KMS-11 (cell line): ENCODE data around the gene HIRIP3.

Source experiments
- H2AFZ ChIP-seq: fragments of 200-600 bp; sonication (generic); 2 replicates; pipeline ENCODE4 v1.6.1; 2016; ENCODE audit warnings: antibody characterized with exemption, mixed run types, low read depth
- H3K27ac ChIP-seq: fragments of 200-600 bp; sonication (generic); 2 replicates; pipeline ENCODE4 v1.6.1; 2016; ENCODE audit warnings: mild to moderate bottlenecking, mixed run types
- H3K27me3 ChIP-seq: fragments of 200-600 bp; sonication (generic); 2 replicates; pipeline ENCODE4 v1.6.1; 2017; ENCODE audit warnings: mild to moderate bottlenecking, low read depth, mixed run types, moderate library complexity; ENCODE audit not compliant: insufficient read depth
- H3K36me3 ChIP-seq: fragments of 200-600 bp; sonication (generic); 2 replicates; pipeline ENCODE4 v1.6.1; 2017; ENCODE audit warnings: mild to moderate bottlenecking, mixed run types; ENCODE audit not compliant: insufficient read depth
- H3K4me1 ChIP-seq: fragments of 200-600 bp; sonication (generic); 2 replicates; pipeline ENCODE4 v1.6.1; 2016; ENCODE audit warnings: mild to moderate bottlenecking, low read depth, mixed run types; ENCODE audit not compliant: poor library complexity, severe bottlenecking
- H3K4me2 ChIP-seq: fragments of 200-600 bp; sonication (generic); 2 replicates; pipeline ENCODE4 v1.7.0; 2016; ENCODE audit warnings: mild to moderate bottlenecking, mixed run types
- H3K4me3 ChIP-seq: fragments of 200-600 bp; sonication (generic); IDR thresholded peaks from 2 replicates; pipeline ENCODE4 v1.6.1; 2017; ENCODE audit warnings: low read depth, low read length, mixed read lengths; ENCODE audit not compliant: insufficient read depth
- H3K79me2 ChIP-seq: fragments of 200-600 bp; sonication (generic); 2 replicates; pipeline ENCODE4 v1.6.1; 2016; ENCODE audit warnings: low read depth, mixed run types; ENCODE audit not compliant: insufficient read depth
- H3K9ac ChIP-seq: fragments of 200-600 bp; sonication (generic); 2 replicates; pipeline ENCODE4 v1.6.1; 2016; ENCODE audit warnings: mild to moderate bottlenecking, mixed run types
- H4K20me1 ChIP-seq: fragments of 200-600 bp; sonication (generic); 2 replicates; pipeline ENCODE4 v1.6.1; 2016; ENCODE audit warnings: mild to moderate bottlenecking, mixed run types; ENCODE audit not compliant: insufficient read depth
- TF ChIP-seq, protein P1 (sequence below): fragments of 200-600 bp; sonication (generic); conservative IDR thresholded peaks from 2 replicates; pipeline ENCODE4 v1.6.1; 2017; ENCODE audit warnings: low read depth, mild to moderate bottlenecking, antibody characterized with exemption, low read length, moderate library complexity, mixed read lengths

The HIRIP3 gene

DNA sequence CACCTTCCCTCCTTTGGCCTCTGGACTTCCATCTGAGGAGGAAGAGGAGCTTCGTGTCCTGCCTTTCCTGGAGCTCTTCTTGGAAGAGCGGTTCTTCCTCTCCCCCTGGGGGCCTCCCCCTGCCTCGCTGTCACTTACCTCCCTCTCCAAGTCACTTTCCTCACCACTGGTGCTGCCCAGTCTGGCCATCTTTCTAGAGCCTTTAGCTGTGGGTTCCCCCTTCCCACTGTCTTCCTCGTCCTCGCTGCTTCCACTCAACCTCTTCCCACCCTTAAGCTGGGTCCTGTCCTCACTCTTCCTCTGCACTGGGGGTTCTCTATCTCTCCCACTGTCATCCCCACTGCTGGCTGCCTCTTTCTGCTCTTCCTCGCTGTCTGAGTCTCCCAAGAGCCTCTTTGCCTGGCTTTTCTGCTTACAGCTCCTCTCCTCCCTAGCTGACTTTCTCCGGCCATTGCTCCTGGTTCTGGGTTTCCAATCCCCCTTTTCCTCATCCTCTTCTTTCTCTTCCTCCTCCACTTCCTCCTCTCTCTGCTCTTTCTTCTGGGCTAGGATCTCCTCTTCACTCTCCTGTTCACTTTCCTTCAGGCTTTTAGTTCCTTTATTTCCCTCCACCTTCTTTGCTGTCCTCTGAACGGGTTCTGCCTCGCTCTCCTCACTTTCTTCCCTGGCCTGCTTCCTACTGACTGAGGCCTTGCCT is 1.4 kb downstream of the HIRIP3 start:
- H3K9ac ChIP-seq: peak overlapping the region; percentile 100; the same call in 1 of the 2 replicates
- no peaks in the 10 kb centered on the region for H3K36me3 ChIP-seq
- H3K4me3 ChIP-seq: no peak overlapping the region

DNA sequence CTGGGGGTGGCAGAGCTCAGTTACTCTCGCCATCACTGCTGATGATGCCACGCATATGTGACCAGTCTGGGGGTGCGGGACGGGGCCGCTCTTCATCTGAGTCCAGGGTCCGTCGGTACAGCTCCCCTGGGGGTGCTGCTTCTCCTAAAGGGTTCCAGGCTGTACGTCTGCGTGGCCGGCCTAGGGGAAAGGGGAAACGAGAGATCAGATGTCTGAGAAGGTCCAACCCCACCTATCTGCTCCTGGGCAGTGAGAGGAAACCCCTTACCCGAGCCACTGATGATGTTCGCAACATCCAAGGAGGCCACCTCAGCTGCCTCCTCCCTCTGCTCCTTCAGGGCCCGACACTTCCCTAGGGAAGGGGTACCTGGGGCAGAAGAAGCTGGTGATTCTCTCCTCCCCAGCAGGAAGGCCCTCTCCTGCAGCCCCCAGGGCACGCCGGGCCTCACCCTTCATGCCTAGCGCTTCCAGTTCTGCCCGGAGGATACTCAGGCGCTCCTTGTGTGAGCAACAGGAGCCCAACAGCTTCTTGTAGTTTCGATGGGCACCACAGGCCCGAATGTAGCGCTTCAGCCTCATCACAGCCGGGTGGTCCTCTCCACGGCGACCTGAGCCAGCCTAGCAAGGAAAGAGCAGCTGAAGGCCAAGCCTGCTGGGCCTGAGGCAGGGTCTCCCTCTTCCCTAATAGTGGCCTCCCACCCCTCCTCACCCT is 2.1 kb downstream of the HIRIP3 start:
- no peak overlapping the region for H3K27ac ChIP-seq
- no peak overlapping the region for H3K4me3 ChIP-seq
- no peaks in the 10 kb centered on the region for H3K36me3 ChIP-seq
- no peaks in the 10 kb centered on the region for H4K20me1 ChIP-seq
- peaks cover 17% of the 10 kb centered on the region for H3K4me1 ChIP-seq
- H3K9ac ChIP-seq: no peak overlapping the region
- H3K4me2 ChIP-seq: no peak overlapping the region
- TF ChIP-seq, protein P1, sequence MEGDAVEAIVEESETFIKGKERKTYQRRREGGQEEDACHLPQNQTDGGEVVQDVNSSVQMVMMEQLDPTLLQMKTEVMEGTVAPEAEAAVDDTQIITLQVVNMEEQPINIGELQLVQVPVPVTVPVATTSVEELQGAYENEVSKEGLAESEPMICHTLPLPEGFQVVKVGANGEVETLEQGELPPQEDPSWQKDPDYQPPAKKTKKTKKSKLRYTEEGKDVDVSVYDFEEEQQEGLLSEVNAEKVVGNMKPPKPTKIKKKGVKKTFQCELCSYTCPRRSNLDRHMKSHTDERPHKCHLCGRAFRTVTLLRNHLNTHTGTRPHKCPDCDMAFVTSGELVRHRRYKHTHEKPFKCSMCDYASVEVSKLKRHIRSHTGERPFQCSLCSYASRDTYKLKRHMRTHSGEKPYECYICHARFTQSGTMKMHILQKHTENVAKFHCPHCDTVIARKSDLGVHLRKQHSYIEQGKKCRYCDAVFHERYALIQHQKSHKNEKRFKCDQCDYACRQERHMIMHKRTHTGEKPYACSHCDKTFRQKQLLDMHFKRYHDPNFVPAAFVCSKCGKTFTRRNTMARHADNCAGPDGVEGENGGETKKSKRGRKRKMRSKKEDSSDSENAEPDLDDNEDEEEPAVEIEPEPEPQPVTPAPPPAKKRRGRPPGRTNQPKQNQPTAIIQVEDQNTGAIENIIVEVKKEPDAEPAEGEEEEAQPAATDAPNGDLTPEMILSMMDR: no peak
- peaks cover 10% of the 10 kb centered on the region; the same call in 1 of the 2 replicates for H3K79me2 ChIP-seq
- H2AFZ ChIP-seq: no peak overlapping the region
- H3K27me3 ChIP-seq: no peaks in the 10 kb centered on the region

More for the DNA sequence above, 1.4 kb downstream of the HIRIP3 start:
- TF ChIP-seq, protein P1: no peak
- Histone ChIP-seq H4K20me1 (no peaks in the 10 kb centered on the region), H3K79me2 (peaks cover 10% of the 10 kb centered on the region; the same call in 1 of the 2 replicates), H3K4me2 (peak overlapping the region; percentile 93), H3K4me1 (peaks cover 17% of the 10 kb centered on the region), H2AFZ (no peak overlapping the region), H3K27ac (peak overlapping the region; percentile 100; the same call in 1 of the 2 replicates), H3K27me3 (no peaks in the 10 kb centered on the region)

DNA sequence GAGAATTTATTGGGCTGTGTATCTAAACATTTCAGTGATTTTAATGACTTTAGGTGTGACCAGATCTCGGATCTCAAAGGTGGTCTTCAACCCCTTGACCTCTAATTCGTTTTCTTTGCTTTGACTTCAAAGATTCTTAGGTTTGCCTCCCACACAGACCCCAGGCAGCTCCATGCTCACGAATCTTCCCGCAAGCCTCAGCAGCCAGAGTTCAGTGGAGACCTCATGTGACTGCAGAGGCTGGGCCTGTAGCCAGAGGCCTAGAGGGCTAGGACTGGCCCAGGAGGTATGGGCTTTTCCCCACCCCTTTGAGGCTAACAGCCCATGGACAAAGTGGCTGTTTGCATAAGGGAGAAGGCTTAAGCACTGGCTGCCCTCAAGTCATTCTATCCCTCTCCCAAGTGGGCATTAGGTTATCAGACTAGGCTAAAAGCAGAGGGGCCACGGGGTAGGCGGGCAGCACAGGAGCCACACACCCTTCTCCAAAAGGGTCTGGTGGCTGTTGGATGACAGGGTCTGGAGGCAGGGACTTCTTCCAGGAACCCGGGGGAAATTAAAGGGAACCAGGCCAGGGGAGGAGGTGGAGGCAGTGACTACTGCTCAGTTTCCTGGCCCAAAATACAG is 3.0 kb downstream of the HIRIP3 start:
- TF ChIP-seq, protein P1: no peak
- Histone ChIP-seq H3K36me3 (no peaks in the 10 kb centered on the region), H3K27ac (no peak overlapping the region), H3K4me2 (no peak overlapping the region), H3K4me1 (peaks cover 17% of the 10 kb centered on the region), H3K27me3 (no peaks in the 10 kb centered on the region), H2AFZ (no peak overlapping the region), H3K79me2 (peaks cover 9% of the 10 kb centered on the region; the same call in 1 of the 2 replicates), H4K20me1 (no peaks in the 10 kb centered on the region), H3K4me3 (no peak overlapping the region), H3K9ac (no peak overlapping the region)

DNA sequence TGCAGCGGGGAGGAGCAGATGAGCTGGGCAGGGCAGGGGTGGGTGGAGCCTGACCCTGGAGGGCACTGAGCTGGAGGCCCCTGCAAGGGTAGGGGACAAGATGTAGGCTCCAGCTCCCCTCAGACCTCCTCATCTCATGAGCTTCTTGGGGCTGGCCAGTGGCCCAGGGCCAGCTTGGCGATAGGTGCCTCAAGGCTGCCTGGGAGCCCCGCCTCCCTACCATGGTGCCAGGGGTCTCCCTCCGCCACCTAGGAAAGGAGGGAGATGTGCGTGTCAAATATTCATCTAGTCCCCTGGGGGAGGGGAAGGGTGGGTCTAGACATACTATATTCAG is 3.9 kb downstream of the HIRIP3 start:
- no peaks in the 10 kb centered on the region for H4K20me1 ChIP-seq
- no peaks in the 10 kb centered on the region for H3K79me2 ChIP-seq
- H3K27ac ChIP-seq: no peak overlapping the region
- no peak overlapping the region for H3K9ac ChIP-seq
- H3K27me3 ChIP-seq: no peaks in the 10 kb centered on the region
- no peak overlapping the region for H2AFZ ChIP-seq
- H3K4me3 ChIP-seq: no peak overlapping the region
- no peak overlapping the region for H3K4me2 ChIP-seq
- peaks cover 9% of the 10 kb centered on the region for H3K4me1 ChIP-seq
- TF ChIP-seq, protein P1: no peak
- no peaks in the 10 kb centered on the region for H3K36me3 ChIP-seq
